ENCODE data around the gene HCK.
"Not testable (repeated sequence)": the region's sequence is repeated elsewhere in the genome, so short reads cannot be mapped to it uniquely, and the experiment has no call there.

The HCK gene

GRCh38 chr20:32029561-32029960, 22.5 kb upstream of the HCK start:
- no peak for DNase-seq

GRCh38 chr20:32031007-32031958, 20.8 kb upstream of the HCK start:
- peak; percentile 64 for DNase-seq

- DNase-seq: no peak
These were observed 18.7 kb upstream of the HCK start for GRCh38 chr20:32033316-32033715.

GRCh38 chr20:32033721-32034120, 18.3 kb upstream of the HCK start:
- DNase-seq: not testable (repeated sequence)

GRCh38 chr20:32034581-32035425, 17.2 kb upstream of the HCK start:
- DNase-seq: no peak

- DNase-seq: no peak
These were observed 16.6 kb upstream of the HCK start for GRCh38 chr20:32035426-32035779.

- no peak for DNase-seq
These were observed 15.8 kb upstream of the HCK start for GRCh38 chr20:32036252-32036651.

GRCh38 chr20:32036716-32037485, 15.1 kb upstream of the HCK start:
- DNase-seq: no peak

- no peak for DNase-seq
These were observed 14.1 kb upstream of the HCK start for GRCh38 chr20:32037929-32038328.

GRCh38 chr20:32040142-32040953, 11.7 kb upstream of the HCK start:
- DNase-seq: no peak

- no peak for DNase-seq
These were observed 6.0 kb upstream of the HCK start for GRCh38 chr20:32045999-32046398.

- DNase-seq: no peak
These were observed 1.7 kb upstream of the HCK start for GRCh38 chr20:32050324-32050841.

GRCh38 chr20:32050851-32051556, 1.0 kb upstream of the HCK start:
- DNase-seq: peak; percentile 4

GRCh38 chr20:32051720-32052089, 337 bp upstream of the HCK start:
- DNase-seq: no peak

- peak; percentile 4 for DNase-seq
These were observed 828 bp downstream of the HCK start for GRCh38 chr20:32052778-32053362.

GRCh38 chr20:32053648-32054047, 1.6 kb downstream of the HCK start:
- no peak for DNase-seq

GRCh38 chr20:32056708-32057483, 4.9 kb downstream of the HCK start:
- DNase-seq: no peak

- no peak for DNase-seq
These were observed 5.7 kb downstream of the HCK start for GRCh38 chr20:32057656-32058184.

- DNase-seq: no peak
These were observed 7.1 kb downstream of the HCK start for GRCh38 chr20:32059189-32059588.

- DNase-seq: peak; percentile 5
These were observed 10.7 kb downstream of the HCK start for GRCh38 chr20:32062776-32063170.

Data from CD4-positive, alpha-beta T cell treated with Interleukin-6 for 4 hours (primary cell).